G401 (cell line): ENCODE results near the gene ADGRA1. TPM values are rescaled to one million over a fixed set of nuclear protein-coding genes. Genes with fewer than 3 reads are reported as not detected.

ENCODE experiments used
- DNase-seq: peaks from one replicate; pipeline ENCODE4 v3.0.0-alpha.2; 2015; ENCODE audit warnings: low spot score
- in situ Hi-C: cut with HindIII; loops from 2 replicates; pipeline ENCODE4 v1.10.0; 2016; ENCODE audit warnings: low sequenced_read_pairs, mixed read lengths
- total RNA-seq: library from RNA; depleted of rRNA; stranded (reverse); fragments of >200 nt; shearing (Covaris generic); gene quantifications from 2 replicates; pipeline ENCODE4 v1.2.3, GENCODE V29; 2014

Gene ADGRA1
- total RNA-seq, 1 experiment from 2014 or later = not detected

GRCh38 chr10:133121479-133121878, 33.8 kb downstream of the ADGRA1 start:
- in situ Hi-C loops = no loop called here
- no peak for DNase-seq

- in situ Hi-C loops = no loop called here
- no peak for DNase-seq
Measured at GRCh38 chr10:133122171-133122935, 34.6 kb downstream of the ADGRA1 start.

GRCh38 chr10:133123050-133123745, 35.5 kb downstream of the ADGRA1 start:
- in situ Hi-C loops = no loop called here
- DNase-seq = no peak

DNA sequence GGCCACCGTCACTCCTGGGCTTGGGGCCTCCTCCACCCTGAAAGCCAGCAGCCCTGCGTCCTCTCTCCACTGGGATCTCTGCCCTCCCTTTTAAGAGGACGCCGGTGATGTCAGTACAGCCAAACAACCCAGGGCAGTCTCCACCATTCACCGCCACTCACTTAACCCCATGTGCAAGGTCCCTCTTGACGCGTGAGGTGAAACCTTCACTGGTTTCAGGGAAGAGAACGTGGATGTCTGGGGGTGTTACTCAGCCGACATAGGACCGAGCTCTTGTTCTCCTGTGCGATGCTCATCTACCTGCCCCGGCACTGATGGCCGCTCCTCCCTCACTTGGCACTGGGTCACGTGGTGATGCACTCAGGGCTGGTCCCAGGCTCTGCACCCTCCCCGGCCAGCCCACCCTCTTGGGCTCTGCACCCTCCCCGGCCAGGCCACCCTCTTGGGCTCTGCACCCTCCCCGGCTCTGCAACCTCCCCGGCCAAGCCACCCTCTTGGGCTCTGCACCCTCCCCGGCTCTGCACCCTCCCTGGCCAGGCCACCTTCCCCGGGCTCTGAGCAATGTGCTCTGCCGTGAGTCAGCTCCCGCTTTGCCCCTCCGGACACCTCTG, 36.1 kb downstream of the ADGRA1 start:
- in situ Hi-C loops = no loop called here
- no peak for DNase-seq

GRCh38 chr10:133124357-133125211, 36.9 kb downstream of the ADGRA1 start:
- in situ Hi-C loops = no loop called here
- DNase-seq = peak; percentile 36

GRCh38 chr10:133125901-133126300, 38.2 kb downstream of the ADGRA1 start:
- DNase-seq = no peak
- in situ Hi-C loops = no loop called here

DNA sequence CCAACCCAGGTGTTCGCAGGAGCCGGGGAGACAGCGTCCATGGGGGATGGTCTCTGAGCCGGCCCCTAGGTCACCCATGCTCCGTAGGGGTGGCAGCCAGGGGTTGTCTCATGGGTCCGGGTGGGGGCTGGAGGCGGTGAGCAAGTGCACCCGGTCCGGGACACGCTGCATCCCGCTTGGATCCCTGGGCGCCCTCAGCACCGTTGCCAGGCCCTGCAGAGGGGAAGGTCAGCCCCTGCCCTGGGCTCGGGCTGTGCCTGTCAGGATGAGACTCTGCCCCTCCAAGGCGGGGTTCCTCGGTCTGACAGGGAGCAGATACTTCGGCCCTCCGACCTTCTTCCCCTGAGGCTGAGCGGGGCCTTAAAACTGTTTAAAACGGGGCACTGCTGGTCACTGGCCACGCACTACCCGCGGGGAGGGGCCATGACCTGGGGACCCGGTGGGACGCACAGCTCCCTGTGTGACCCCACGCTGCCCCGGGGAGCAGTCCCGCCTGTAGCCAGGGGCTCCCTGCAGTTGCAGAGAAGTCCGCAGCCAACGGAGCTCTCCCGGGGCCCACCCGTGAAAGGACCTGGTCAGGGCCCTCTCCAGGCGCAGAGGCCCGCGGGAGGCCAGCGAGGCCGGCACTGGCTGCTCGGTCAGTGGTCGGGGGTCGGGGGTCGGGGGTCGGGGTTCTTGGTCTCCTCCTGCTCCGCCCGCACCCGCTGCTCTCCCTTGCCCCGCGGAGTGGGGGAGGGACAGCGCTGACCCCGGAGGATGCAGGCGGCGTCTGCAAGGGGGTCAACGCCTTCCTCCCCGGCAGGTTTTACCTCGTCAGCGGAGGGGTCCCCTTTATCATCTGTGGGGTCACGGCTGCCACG, 38.9 kb downstream of the ADGRA1 start:
- in situ Hi-C loops = no loop called here

DNA sequence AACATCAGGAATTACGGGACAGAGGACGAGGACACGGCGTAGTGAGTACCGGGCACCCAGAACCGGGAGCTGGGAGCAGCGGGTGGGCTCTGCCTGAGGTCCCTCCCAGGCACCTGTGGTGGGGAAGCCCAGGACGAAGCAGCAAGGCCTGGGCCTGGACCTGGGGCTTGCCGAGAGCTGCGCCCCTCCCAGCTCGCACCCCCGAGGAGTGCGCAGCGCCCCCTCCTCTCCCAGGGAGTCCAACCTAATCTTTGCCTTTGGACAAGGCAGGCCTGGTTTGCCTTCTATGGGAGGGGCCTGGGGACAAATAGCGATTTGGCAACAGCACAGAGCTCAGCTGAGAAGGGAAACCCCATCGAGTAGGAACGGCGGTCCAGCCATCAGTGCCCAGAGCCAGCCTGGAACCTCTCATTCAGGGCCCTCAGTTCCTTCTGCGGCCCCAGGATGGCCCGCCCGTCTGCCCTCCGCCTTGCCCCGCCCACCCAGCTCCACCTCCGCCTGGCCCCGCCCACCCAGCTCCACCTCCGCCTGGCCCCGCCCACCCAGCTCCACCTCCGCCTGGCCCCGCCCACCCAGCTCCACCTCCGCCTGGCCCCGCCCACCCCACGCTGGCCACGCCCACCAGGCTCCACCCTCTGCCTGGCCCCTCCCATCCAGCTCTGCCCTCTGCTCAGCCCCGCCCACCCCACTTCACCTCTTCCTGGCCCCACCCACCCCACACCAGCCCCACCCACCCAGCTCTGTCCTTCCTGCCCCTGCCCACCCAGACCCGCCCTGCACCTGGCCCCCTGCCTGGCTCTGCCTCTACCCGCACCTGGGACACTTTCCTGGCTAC, 39.8 kb downstream of the ADGRA1 start:
- DNase-seq = no peak
- in situ Hi-C loops = no loop called here

More for the DNA sequence above, 38.9 kb downstream of the ADGRA1 start:
- DNase-seq = no peak

GRCh38 chr10:133128126-133129070, 40.7 kb downstream of the ADGRA1 start:
- in situ Hi-C loops = no loop called here
- no peak for DNase-seq

DNA sequence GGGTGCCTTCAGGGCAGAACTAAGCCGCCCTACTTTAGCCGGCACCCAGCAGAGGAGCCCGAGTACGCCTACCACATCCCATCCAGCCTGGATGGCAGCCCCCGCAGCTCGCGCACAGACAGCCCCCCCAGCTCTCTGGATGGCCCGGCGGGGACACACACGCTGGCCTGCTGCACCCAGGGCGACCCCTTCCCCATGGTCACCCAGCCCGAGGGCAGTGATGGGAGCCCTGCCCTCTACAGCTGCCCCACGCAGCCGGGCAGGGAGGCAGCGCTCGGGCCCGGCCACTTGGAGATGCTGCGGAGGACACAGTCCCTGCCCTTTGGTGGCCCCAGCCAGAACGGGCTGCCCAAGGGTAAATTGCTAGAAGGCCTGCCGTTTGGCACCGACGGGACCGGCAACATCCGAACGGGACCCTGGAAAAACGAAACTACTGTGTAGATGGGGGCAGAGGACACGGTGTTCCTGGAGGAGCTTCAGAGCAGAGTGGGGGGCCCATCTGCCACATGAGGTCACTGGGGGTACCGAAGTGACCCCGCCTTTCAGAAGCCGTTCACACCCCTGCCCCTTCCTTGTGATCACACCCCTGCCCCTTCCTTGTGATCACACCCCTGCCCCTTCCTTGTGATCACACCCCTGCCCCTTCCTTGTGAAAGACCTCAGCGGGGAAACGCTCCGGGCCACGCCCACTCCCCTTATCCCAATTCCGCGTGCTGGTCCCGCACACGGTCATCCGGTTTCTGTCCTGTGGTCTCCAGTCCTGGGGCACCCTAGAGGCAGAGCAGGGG, 41.5 kb downstream of the ADGRA1 start:
- DNase-seq = no peak
- in situ Hi-C loops = no loop called here

GRCh38 chr10:133129859-133130495, 42.3 kb downstream of the ADGRA1 start:
- in situ Hi-C loops = no loop called here
- DNase-seq = no peak

DNA sequence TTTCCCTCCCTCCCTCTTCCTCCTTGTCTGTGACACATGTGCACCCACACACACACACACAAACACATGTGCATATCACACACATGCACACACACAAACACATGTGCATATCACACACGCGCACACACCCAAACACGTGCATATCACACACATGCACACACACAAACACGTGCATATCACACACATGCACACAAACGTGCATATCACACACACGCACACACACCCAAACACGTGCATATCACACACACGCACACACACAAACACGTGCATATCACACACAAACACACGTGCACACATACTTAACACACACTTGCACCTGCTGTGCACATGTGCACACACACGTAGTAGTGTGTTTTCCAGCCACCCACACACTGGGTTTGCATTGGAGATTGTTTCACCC, 42.9 kb downstream of the ADGRA1 start:
- in situ Hi-C loops = no loop called here
- DNase-seq = no peak

GRCh38 chr10:133131053-133131452, 43.3 kb downstream of the ADGRA1 start:
- in situ Hi-C loops = no loop called here
- DNase-seq = no peak

DNA sequence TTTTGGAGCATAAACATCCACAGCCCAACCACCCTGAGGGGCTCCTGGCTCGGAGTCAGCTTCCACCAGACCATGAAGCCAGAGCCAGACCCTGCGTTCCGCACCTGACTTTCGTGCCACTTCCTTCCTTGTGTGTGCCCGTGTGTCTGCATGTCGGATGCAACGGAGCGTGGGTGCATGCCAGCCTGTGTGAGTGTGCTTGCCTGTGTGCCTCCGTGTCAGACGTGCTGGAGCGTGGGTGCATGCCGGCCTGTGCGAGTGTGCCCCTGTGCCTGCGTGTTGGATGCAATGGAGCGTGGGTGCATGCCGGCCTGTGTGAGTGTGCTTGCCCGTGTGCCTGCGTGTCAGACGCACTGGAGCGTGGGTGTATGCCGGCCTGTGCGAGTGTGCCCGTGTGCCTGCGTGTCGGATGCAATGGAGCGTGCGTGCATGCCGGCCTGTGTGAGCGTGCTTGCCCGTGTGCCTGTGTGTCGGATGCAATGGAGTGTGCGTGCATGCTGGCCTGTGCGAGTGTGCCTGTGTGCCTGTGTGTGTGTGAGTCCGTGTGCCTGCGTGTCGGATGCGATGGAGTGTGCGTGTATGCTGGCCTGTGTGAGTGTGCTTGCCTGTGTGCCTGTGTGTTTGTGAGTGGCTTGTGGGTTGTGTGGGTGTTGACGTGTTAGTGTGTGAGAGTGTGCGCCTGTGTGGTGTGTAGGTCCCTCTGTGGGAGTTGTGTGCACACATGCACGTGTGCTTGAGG, 44.2 kb downstream of the ADGRA1 start:
- no peak for DNase-seq

More for the DNA sequence above, 44.2 kb downstream of the ADGRA1 start:
- in situ Hi-C loops = no loop called here
